Frontal cortex (tissue), 4 donors: ENCODE measurements around the gene MAP1LC3A. TPM values are rescaled to one million over a fixed set of nuclear protein-coding genes. Genes with fewer than 3 reads are reported as not detected.
A peak's percentile ranks its signal among the peaks of the same experiment; 100 is the strongest.

ENCODE experiments used
- DNase-seq, 2 donors: peaks; one replicate each; pipeline ENCODE4 v3.0.0; 2012; ENCODE audit warnings: low spot score in 2 of 2
- FAIRE-seq: peaks from 2 replicates; lab custom pipeline; 2012; peaks lifted over from hg19 to GRCh38; lab: Jason Lieb, UNC
- total RNA-seq: library from RNA; depleted of rRNA; stranded (reverse); fragments of >200 nt; gene quantifications from one replicate; pipeline ENCODE4 v1.2.3, GENCODE V29; 2014
- donor health status: control.
- donor health status: control.
- donor health status: control.

The MAP1LC3A gene
- total RNA-seq, 1 donor from 2014 or later: 43.2 TPM

DNA sequence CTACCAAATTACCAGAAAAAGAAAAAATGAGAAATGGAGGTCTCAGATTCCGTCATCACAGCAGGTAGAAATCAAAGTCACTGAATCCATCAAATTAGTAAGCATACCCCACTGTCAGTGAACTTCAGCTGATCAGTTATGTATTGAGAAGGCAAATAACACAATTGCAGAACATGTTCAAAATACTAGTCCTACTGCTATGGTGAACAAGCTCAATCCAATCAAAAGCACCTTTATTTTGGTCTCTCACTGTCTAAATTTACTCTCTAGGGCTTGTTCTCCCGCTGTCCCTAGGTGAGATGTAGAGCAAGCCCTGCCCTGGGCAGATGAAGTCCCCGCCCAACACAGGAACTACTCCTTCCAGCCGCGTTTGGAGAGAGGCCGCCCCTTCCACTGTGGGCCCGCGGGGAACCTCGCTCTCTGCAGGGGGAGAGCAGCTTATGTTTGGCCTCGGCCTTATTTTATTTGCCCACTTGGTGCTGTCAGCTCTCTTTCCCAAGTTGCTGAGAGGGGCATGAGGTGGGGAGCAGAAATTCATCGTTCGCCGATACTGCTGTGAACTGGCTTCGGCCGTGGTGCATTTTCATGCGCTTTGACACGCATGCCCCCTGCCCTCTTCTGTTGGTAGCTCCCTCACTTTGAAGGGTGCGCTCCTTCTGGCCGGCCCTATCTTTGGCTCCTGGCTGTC is 14.3 kb upstream of the MAP1LC3A start:
- DNase-seq: no peak
- no peak for FAIRE-seq

- DNase-seq (no peak), FAIRE-seq (no peak)
Measured at GRCh38 chr20:34546751-34547181, 11.8 kb upstream of the MAP1LC3A start.

DNA sequence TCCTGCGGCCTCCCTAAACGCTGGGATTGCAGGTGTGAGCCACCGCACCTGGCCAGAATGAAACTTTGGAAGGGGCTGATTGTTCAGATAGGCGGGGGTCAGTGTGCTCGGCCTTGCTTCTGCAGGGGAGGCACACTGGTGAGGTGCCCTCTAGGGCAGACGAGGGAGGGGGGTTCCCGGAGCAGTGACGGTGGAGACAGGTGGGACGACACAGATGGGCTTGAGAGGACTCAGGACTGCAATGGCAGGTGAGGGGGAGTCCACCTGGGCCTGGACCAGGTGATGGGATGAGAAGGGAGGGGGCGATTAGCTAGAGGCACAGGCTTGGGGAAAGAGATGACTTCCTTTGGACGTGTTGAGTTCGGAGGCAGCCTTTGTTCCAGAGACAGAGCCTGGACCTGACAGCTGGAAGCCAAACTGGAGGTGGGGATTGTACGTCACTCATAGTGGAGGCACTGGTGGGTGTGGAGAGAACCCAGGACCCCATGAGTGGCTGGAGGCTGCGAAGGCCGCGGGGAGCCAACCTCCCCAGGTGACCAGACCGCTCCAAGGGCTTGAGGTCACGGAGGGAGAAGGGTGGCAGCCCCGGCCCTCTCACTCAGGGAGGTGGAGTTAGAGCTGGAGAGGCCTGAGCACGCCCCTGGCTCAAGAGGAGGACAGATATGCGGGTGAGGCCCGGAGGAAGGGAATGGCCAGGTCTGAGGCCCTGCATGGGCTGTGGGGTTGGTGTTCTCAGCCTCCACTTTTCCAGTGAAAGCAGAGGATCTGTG is 10.5 kb upstream of the MAP1LC3A start:
- DNase-seq (no peak), FAIRE-seq (no peak)

DNA sequence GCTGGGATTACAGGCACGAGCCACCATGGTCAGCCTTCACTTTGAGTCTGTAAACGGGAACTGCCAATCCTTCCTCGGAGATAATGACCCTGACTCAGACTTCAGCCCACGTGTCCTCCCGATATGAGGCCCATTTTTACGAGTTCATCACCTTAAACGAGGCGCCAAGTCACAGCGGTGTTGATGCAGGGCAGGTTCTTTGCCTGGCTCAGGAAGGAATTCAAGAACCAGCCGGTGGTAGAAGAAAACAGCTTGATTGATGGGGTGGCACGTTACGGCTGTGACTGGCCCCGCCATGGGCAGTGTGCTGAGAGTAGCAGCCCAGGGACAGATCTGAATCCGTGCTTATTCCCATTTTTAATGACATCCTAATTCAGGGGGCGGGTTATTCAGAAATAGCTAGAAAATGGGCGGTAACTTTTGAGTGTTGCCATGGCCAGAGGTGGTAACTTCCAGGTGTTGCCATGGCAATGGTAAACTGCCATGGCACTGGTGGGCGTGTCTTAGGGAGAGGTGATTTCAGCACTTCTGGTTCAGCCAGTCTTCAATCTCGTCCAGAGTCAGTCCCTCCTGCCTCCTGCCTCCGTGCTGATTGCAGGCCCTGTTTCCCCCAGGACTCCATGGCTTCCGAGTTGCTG is 9.1 kb upstream of the MAP1LC3A start:
- FAIRE-seq (no peak), DNase-seq (no peak)

GRCh38 chr20:34549929-34550305 is 8.6 kb upstream of the MAP1LC3A start:
- FAIRE-seq: no peak
- DNase-seq: no peak

DNA sequence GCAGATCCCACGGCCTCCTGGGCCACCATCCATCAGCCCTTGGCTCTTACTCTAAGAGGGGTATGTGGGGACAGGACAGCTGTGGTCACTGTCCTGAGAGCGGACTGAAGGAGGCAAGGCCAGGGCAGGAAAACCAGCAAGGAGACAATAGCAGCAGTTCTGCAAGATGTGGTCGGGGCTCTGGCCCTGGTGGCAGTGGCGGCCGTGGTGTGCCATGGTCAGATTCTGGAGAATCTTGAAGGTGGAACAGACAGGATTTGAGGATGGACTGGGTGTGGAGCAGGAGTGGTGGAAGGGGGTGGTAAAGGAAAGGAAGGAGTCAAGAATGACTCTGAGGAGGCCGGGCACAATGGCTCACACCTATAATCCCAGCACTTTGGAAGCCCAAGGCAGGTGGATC is 5.9 kb upstream of the MAP1LC3A start:
- FAIRE-seq: no peak
- no peak for DNase-seq

DNA sequence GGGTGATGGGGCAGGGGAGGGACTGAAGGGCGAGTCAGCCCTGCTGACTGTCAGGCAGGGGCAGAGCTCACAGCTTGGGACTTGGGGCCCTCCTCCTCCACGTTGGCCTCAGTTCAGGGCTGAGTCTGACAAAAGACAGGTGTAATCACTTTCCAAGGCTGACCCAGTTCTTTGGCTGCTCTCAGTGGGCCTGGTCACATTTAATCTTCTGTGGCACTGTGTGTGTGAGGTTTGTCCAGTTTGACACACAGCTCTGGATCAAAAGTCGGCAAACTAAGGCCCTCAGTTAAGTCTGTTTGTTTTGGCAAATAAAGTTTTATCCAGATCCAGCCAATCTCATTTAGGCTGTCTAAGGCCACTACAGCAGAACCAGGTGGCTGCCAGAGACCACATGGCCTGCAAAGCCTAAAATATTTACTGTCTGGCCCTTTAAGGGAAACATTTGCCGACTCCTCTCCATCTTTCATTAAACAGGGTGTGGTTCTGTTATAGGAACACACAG is 5.1 kb upstream of the MAP1LC3A start:
- FAIRE-seq: no peak
- no peak for DNase-seq

GRCh38 chr20:34557936-34558319 is 590 bp upstream of the MAP1LC3A start:
- no peak for DNase-seq

GRCh38 chr20:34559311-34560140 is 1.0 kb downstream of the MAP1LC3A start:
- no peak for FAIRE-seq
- DNase-seq: no peak

More at GRCh38 chr20:34557936-34558319, 590 bp upstream of the MAP1LC3A start:
- FAIRE-seq: no peak

DNA sequence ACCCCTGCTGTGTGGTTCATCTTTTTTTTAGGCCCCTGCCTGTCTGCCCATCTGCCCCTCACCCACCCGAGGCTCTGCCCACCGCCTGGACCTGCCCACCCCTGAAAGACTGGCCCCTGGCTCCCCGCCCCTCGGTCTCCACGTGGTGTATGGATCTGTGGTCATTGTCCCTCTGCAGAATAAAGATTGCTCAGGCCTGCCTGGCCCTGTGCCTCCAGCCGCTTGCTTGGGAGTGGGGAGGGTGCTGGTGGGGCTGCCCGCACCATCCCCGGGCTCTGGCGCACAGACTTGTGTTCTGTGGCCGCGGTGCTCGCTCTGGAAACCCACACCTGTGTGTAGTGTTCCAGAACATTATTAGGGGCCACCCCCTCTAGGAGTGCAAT is 1.6 kb downstream of the MAP1LC3A start:
- no peak for FAIRE-seq
- DNase-seq: peak in 1 of 2 donors; percentile 55

GRCh38 chr20:34560614-34561013 is 2.1 kb downstream of the MAP1LC3A start:
- FAIRE-seq: no peak
- DNase-seq: no peak

GRCh38 chr20:34561661-34562060 is 3.1 kb downstream of the MAP1LC3A start:
- FAIRE-seq (no peak), DNase-seq (no peak)

DNA sequence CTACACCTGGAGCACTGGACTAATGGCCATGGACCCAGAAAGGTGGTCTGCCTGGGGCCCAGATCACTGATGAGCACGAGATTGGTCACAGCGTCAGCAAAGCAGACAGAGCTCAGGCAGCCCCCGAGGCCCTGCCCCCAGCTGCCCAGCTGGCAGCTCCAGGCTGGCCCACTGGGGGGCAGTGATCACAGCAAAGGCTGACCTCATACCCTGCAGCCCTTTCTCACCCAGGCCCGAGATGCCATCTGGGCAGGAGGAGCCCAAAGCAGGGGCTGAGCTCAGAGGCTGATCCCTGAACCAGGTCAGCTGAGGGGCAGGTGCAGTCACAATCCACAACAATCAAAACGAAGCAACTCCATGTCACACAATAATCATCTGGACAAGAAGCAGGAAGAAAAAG is 4.1 kb downstream of the MAP1LC3A start:
- DNase-seq (no peak), FAIRE-seq (no peak)

- FAIRE-seq (no peak), DNase-seq (no peak)
Measured at GRCh38 chr20:34564833-34565232, 6.3 kb downstream of the MAP1LC3A start.

DNA sequence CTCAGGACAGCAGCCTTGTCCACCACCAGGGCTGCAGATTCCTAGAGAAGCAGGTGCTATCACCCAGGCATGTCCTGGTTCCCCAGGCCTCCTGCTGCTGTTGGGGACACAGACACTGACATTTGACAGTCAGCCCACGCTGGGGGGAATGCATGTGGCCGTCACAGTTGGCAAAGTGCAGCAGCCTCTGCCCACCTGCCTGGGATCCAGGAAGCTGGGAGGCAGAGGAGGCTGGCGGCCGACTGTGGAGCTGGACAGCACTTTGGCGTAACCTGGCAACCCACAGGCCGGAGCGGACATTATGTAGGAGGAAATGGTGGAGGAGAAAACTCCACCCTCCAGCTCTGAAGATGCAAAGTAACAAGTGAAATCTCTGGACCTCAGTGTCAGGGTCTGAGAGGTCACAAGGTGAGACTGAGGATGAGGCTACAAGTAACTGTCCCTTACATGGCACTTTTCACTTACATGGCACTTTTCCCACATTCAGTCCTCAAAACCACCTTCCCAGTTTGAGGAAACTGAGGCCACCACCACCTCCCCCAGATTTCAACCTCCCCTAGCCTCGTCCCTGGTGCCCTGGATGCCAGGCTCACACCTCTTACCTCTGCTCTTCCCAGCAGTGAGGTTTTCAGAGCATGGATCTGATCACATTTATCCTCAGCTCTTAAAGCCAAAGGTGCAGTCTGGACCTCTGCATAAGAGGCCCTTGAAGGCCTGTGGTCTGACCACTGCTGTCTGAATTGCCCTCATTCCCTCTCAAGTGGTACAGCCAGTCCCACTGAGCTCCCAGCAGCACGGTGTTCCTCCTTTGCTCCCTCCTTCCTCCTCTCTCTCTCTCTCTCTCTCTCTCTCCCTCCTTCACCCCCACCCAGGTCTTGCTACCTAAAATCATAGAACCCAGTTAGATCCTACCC is 8.7 kb downstream of the MAP1LC3A start:
- DNase-seq (no peak), FAIRE-seq (no peak)

GRCh38 chr20:34567892-34568865 is 9.7 kb downstream of the MAP1LC3A start:
- FAIRE-seq: no peak
- no peak for DNase-seq

- FAIRE-seq (no peak), DNase-seq (no peak)
Measured at GRCh38 chr20:34569598-34569997, 11.1 kb downstream of the MAP1LC3A start.

DNA sequence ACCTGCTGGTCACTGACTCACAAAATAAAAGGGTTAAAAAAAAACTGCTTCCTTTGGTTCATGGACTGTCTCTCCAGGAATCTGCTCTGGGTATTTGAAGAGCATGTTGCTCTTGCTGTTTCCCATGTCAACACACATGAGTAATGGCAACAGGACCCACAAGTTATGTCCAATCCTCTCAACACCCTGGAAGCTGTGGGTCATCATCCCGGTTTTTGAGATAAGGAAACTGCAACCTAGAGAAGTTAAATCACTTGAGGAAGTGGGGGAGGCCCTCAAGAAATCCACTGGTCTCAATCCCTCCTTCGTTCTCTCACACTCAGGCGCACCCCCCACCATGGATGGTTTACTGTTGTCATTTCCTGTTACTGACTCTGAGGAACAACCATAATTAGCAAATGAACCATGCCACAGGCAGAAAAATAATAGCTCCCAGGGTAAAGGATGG is 12.4 kb downstream of the MAP1LC3A start:
- DNase-seq (no peak), FAIRE-seq (no peak)
